ENCODE data around the gene EMX2. TPM values are rescaled to one million over a fixed set of nuclear protein-coding genes. Genes with fewer than 3 reads are reported as not detected.

The EMX2 gene
- total and polyA plus RNA-seq, 10 of the 15 experiments (the other 5 are each of a cell fraction or from before 2014, with no cell fraction given) = 0.12 TPM; not detected in 9

- ChIA-PET CTCF (interaction anchor here (0.6 to 3.0 kb wide), 8 partner anchors 38 to 705 kb away, joined by 3 to 31 read pairs (median 4); no protein-coding TSS in a partner anchor), RAD21 (ENCODE audit: unreplicated experiment) (interaction anchor here (1.5 to 6.7 kb wide), 2 partner anchors 118 to 704 kb away, joined by 4 to 55 read pairs; no protein-coding TSS in a partner anchor), SMC1A (ENCODE audit: uncharacterized antibody, unreplicated experiment) (interaction anchor here (1.2 to 3.5 kb wide), 3 partner anchors 39 to 705 kb away, joined by 3 to 23 read pairs (median 11); no protein-coding TSS in a partner anchor), POLR2A (no interaction called here)
- Histone ChIP-seq H3K27me3 (replicated peaks in 1 of 2; ENCODE audit: control insufficient read depth in 2 of 2, insufficient read depth in 2 of 2, low read length in 1 of 2) (peaks cover 13 to 27% of the 10 kb centered on the region in 2 experiments), H3K36me3 (ENCODE audit: control insufficient read depth in 2 of 2, insufficient read depth in 2 of 2, low read length in 1 of 2) (no peaks in the 10 kb centered on the region), H3K4me1 (ENCODE audit: control insufficient read depth, insufficient read depth, low read length) (peaks cover 7% of the 10 kb centered on the region), H4K20me1 (ENCODE audit: control insufficient read depth, insufficient read depth) (no peaks in the 10 kb centered on the region), H3K79me2 (ENCODE audit: control insufficient read depth, insufficient read depth, low read length) (no peaks in the 10 kb centered on the region), H3K9me3 (replicated peaks; ENCODE audit: control insufficient read depth, insufficient read depth, low read length) (no peaks in the 10 kb centered on the region), H3K4me3 (no peak overlapping the region), H3K27ac (ENCODE audit: control insufficient read depth, insufficient read depth) (no peak overlapping the region), H3K9ac (ENCODE audit: control insufficient read depth, insufficient read depth, low read length) (no peak overlapping the region), H3K4me2 (ENCODE audit: control insufficient read depth, insufficient read depth) (no peak overlapping the region), H2AFZ (ENCODE audit: control insufficient read depth, low read depth, low read length) (no peak overlapping the region)
- no peak for FAIRE-seq
- ATAC-seq = no peak
- no TSS peak for BruUV-seq (replicated peaks)
- intact Hi-C loops (cut with micrococcal nuclease; ENCODE audit: unreplicated experiment) (loop anchor here (2.0 to 5.0 kb wide), 3 partner anchors 223 to 705 kb away; no protein-coding TSS in a partner anchor), in situ Hi-C loops (cut with MboI) (no loop called here)
- 15% methylated on average over 35 of the region's 35 CpGs for WGBS (ENCODE audit: insufficient coverage, insufficient replicate concordance, low lambda C conversion rate, missing lambda C conversion rate)
- no peak for DNase-seq (ENCODE audit: low read depth, low spot score)
- TF ChIP-seq MLLT1 (IDR thresholded peaks at IDR 0.05) (no peak), ETV6 (conservative IDR thresholded peaks at IDR 0.05 in 1 of 2, IDR thresholded peaks at IDR 0.05 in 1 of 2; ENCODE audit: borderline replicate concordance in 1 of 2, low read depth in 1 of 2) (no peak), ZNF622 (IDR thresholded peaks at IDR 0.05) (no peak), SREBF1 (IDR thresholded peaks at IDR 0.05; ENCODE audit: low read length) (no peak), FOXK2 (IDR thresholded peaks at IDR 0.05) (no peak), SMARCA5 (IDR thresholded peaks at IDR 0.05) (no peak), RUNX3 (IDR thresholded peaks at IDR 0.05; ENCODE audit: low read length) (no peak), KLF5 (IDR thresholded peaks at IDR 0.05; ENCODE audit: partially characterized antibody) (no peak), SRF (IDR thresholded peaks at IDR 0.05; ENCODE audit: low read depth in 2 of 2, low read length in 2 of 2) (no peak), POLR2A (IDR thresholded peaks at IDR 0.05; ENCODE audit: low read depth, low read length) (no peak), RFX5 (IDR thresholded peaks at IDR 0.05; ENCODE audit: low read depth, low read length) (no peak), KAT2A (conservative IDR thresholded peaks at IDR 0.05; ENCODE audit: control insufficient read depth, low read depth, low read length) (no peak), BMI1 (IDR thresholded peaks at IDR 0.05; ENCODE audit: borderline replicate concordance) (no peak)
- TF ChIP-seq, protein P1, sequence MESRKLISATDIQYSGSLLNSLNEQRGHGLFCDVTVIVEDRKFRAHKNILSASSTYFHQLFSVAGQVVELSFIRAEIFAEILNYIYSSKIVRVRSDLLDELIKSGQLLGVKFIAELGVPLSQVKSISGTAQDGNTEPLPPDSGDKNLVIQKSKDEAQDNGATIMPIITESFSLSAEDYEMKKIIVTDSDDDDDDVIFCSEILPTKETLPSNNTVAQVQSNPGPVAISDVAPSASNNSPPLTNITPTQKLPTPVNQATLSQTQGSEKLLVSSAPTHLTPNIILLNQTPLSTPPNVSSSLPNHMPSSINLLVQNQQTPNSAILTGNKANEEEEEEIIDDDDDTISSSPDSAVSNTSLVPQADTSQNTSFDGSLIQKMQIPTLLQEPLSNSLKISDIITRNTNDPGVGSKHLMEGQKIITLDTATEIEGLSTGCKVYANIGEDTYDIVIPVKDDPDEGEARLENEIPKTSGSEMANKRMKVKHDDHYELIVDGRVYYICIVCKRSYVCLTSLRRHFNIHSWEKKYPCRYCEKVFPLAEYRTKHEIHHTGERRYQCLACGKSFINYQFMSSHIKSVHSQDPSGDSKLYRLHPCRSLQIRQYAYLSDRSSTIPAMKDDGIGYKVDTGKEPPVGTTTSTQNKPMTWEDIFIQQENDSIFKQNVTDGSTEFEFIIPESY (IDR thresholded peaks at IDR 0.05) = no peak
Observed at GRCh38 chr10:117536072-117536865, 6.3 kb upstream of the EMX2 start.

Measured in GM12878 (cell line).